Type B pancreatic cell (in vitro differentiated cells): ENCODE results near the gene SOS2. TPM values are rescaled to one million over a fixed set of nuclear protein-coding genes. Genes with fewer than 3 reads are reported as not detected.
"Not testable (repeated sequence)": the region's sequence is repeated elsewhere in the genome, so short reads cannot be mapped to it uniquely, and the experiment has no call there.

Experiments
- DNase-seq: peaks from one replicate; pipeline ENCODE4 v3.0.0; 2021; ENCODE audit warnings: mixed read lengths; ENCODE audit not compliant: unreplicated experiment; ENCODE audit errors: extremely low spot score
- H3K27ac Mint-ChIP-seq: 2 replicates; pipeline ENCODE4 v1.8.0; 2021; ENCODE audit warnings: mild to moderate bottlenecking, mixed read lengths
- H3K27me3 Mint-ChIP-seq: 2 replicates; pipeline ENCODE4 v1.8.0; 2021; ENCODE audit warnings: mixed read lengths
- H3K36me3 Mint-ChIP-seq: 2 replicates; pipeline ENCODE4 v1.8.0; 2021; ENCODE audit warnings: mixed read lengths
- H3K4me1 Mint-ChIP-seq: one replicate; pipeline ENCODE4 v1.8.0; 2021; ENCODE audit warnings: mixed read lengths; ENCODE audit not compliant: unreplicated experiment
- H3K4me3 Mint-ChIP-seq: 2 replicates; pipeline ENCODE4 v1.8.0; 2021; ENCODE audit warnings: mild to moderate bottlenecking, mixed read lengths
- H3K9me3 Mint-ChIP-seq: 2 replicates; pipeline ENCODE4 v1.8.0; 2021; ENCODE audit warnings: mixed read lengths
- CTCF ChIP-seq: fragments of 200-600 bp; sonication (generic); conservative IDR thresholded peaks from 2 replicates; pipeline ENCODE4 v1.5.0; 2021; ENCODE audit warnings: antibody characterized with exemption, mild to moderate bottlenecking
- total RNA-seq: library from RNA; stranded (reverse); gene quantifications from 2 replicates; pipeline ENCODE4 v1.2.1, GENCODE V29; 2021; ENCODE audit warnings: low replicate concordance

SOS2 gene
- total RNA-seq, 1 donor from 2014 or later: 34.6 TPM

GRCh38 chr14:50186107-50186506 is 45.3 kb downstream of the SOS2 start:
- no peak for DNase-seq
- H3K9me3 Mint-ChIP-seq: no peaks in the 10 kb centered on the region
- H3K4me3 Mint-ChIP-seq: no peak overlapping the region
- no peaks in the 10 kb centered on the region for H3K27me3 Mint-ChIP-seq
- no peaks in the 10 kb centered on the region for H3K4me1 Mint-ChIP-seq
- TF ChIP-seq CTCF: no peak
- H3K36me3 Mint-ChIP-seq: peaks cover 20% of the 10 kb centered on the region
- H3K27ac Mint-ChIP-seq: no peak overlapping the region

GRCh38 chr14:50173891-50174290 is 57.5 kb downstream of the SOS2 start:
- Mint-ChIP-seq H3K4me1 (no peaks in the 10 kb centered on the region), H3K27ac (no peak overlapping the region), H3K36me3 (peaks cover 16% of the 10 kb centered on the region), H3K27me3 (no peaks in the 10 kb centered on the region), H3K4me3 (no peak overlapping the region), H3K9me3 (no peaks in the 10 kb centered on the region)
- TF ChIP-seq CTCF: no peak
- DNase-seq: no peak

GRCh38 chr14:50171895-50172294 is 59.5 kb downstream of the SOS2 start:
- TF ChIP-seq CTCF: no peak
- Mint-ChIP-seq H3K27me3 (no peaks in the 10 kb centered on the region), H3K9me3 (no peaks in the 10 kb centered on the region), H3K36me3 (peaks cover 5% of the 10 kb centered on the region), H3K4me1 (no peaks in the 10 kb centered on the region), H3K27ac (no peak overlapping the region), H3K4me3 (no peak overlapping the region)
- DNase-seq: no peak

GRCh38 chr14:50167381-50167780 is 64.0 kb downstream of the SOS2 start:
- DNase-seq, H3K9me3 Mint-ChIP-seq, H3K4me1 Mint-ChIP-seq, H3K27me3 Mint-ChIP-seq, H3K36me3 Mint-ChIP-seq, H3K27ac Mint-ChIP-seq, H3K4me3 Mint-ChIP-seq: not testable (repeated sequence)

GRCh38 chr14:50156111-50156510 is 75.3 kb downstream of the SOS2 start:
- no peak overlapping the region for H3K4me3 Mint-ChIP-seq
- no peaks in the 10 kb centered on the region for H3K27me3 Mint-ChIP-seq
- peaks cover 22% of the 10 kb centered on the region for H3K36me3 Mint-ChIP-seq
- no peak for TF ChIP-seq CTCF
- no peaks in the 10 kb centered on the region for H3K9me3 Mint-ChIP-seq
- no peak for DNase-seq
- H3K27ac Mint-ChIP-seq: peak overlapping the region; percentile 84
- H3K4me1 Mint-ChIP-seq: no peaks in the 10 kb centered on the region

- Mint-ChIP-seq H3K4me1 (no peaks in the 10 kb centered on the region), H3K27me3 (no peaks in the 10 kb centered on the region)
Measured at GRCh38 chr14:50148799-50149198, 82.6 kb downstream of the SOS2 start.

More at GRCh38 chr14:50148799-50149198, 82.6 kb downstream of the SOS2 start:
- no peak for DNase-seq
- TF ChIP-seq CTCF: no peak
- Mint-ChIP-seq H3K4me3 (no peak overlapping the region), H3K36me3 (peaks cover 29% of the 10 kb centered on the region), H3K9me3 (no peaks in the 10 kb centered on the region), H3K27ac (no peak overlapping the region)
